Measurements from ENCODE around the gene SPARC.

The SPARC gene

GRCh38 chr5:151679421-151680155 lies 7.1 kb downstream of the SPARC start:
- no peak overlapping the region for H3K4me3 ChIP-seq (ENCODE audit: low read length)
- no peaks in the 10 kb centered on the region for H3K27me3 ChIP-seq (ENCODE audit: low read depth, low read length)
- no peaks in the 10 kb centered on the region for H3K79me2 ChIP-seq (ENCODE audit: low read length)
- no peak overlapping the region for H3K4me2 ChIP-seq (ENCODE audit: low read length)
- no peak overlapping the region for H3K27ac ChIP-seq (ENCODE audit: low read length)
- H4K20me1 ChIP-seq (ENCODE audit: insufficient read depth, low read length): no peaks in the 10 kb centered on the region
- no peak for TF ChIP-seq CTCF (IDR thresholded peaks at IDR 0.05; ENCODE audit: low read depth, low read length)
- TF ChIP-seq EZH2phosphoT487 (IDR thresholded peaks at IDR 0.05; ENCODE audit: low read depth): no peak
- H3K4me1 ChIP-seq (ENCODE audit: low read length): no peaks in the 10 kb centered on the region
- no peaks in the 10 kb centered on the region for H3K36me3 ChIP-seq (replicated peaks; ENCODE audit: low read depth, low read length)
- H3K9ac ChIP-seq (ENCODE audit: low read length): no peak overlapping the region
- H2AFZ ChIP-seq (ENCODE audit: low read depth, low read length): no peak overlapping the region
- H3K9me3 ChIP-seq (ENCODE audit: insufficient read depth, low read length): no peaks in the 10 kb centered on the region

- no peak overlapping the region for H3K4me3 ChIP-seq (ENCODE audit: low read length)
- no peak overlapping the region for H3K9ac ChIP-seq (ENCODE audit: low read length)
- no peaks in the 10 kb centered on the region for H3K9me3 ChIP-seq (ENCODE audit: insufficient read depth, low read length)
- no peak for TF ChIP-seq CTCF (IDR thresholded peaks at IDR 0.05; ENCODE audit: low read depth, low read length)
- no peak for TF ChIP-seq EZH2phosphoT487 (IDR thresholded peaks at IDR 0.05; ENCODE audit: low read depth)
- no peaks in the 10 kb centered on the region for H3K27me3 ChIP-seq (ENCODE audit: low read depth, low read length)
- H3K4me2 ChIP-seq (ENCODE audit: low read length): no peak overlapping the region
- no peaks in the 10 kb centered on the region for H3K4me1 ChIP-seq (ENCODE audit: low read length)
- H3K79me2 ChIP-seq (ENCODE audit: low read length): no peaks in the 10 kb centered on the region
- no peaks in the 10 kb centered on the region for H3K36me3 ChIP-seq (replicated peaks; ENCODE audit: low read depth, low read length)
- no peak overlapping the region for H2AFZ ChIP-seq (ENCODE audit: low read depth, low read length)
- no peak overlapping the region for H3K27ac ChIP-seq (ENCODE audit: low read length)
- no peaks in the 10 kb centered on the region for H4K20me1 ChIP-seq (ENCODE audit: insufficient read depth, low read length)
Measured at GRCh38 chr5:151678713-151679112, 8.0 kb downstream of the SPARC start.

GRCh38 chr5:151677776-151678545 lies 8.8 kb downstream of the SPARC start:
- no peak overlapping the region for H3K4me2 ChIP-seq (ENCODE audit: low read length)
- H3K9ac ChIP-seq (ENCODE audit: low read length): no peak overlapping the region
- no peak overlapping the region for H2AFZ ChIP-seq (ENCODE audit: low read depth, low read length)
- no peak overlapping the region for H3K4me3 ChIP-seq (ENCODE audit: low read length)
- TF ChIP-seq CTCF (IDR thresholded peaks at IDR 0.05; ENCODE audit: low read depth, low read length) (no peak), EZH2phosphoT487 (IDR thresholded peaks at IDR 0.05; ENCODE audit: low read depth) (no peak)
- H3K4me1 ChIP-seq (ENCODE audit: low read length): peaks cover 1% of the 10 kb centered on the region
- no peaks in the 10 kb centered on the region for H3K9me3 ChIP-seq (ENCODE audit: insufficient read depth, low read length)
- no peaks in the 10 kb centered on the region for H3K36me3 ChIP-seq (replicated peaks; ENCODE audit: low read depth, low read length)
- H4K20me1 ChIP-seq (ENCODE audit: insufficient read depth, low read length): no peaks in the 10 kb centered on the region
- no peaks in the 10 kb centered on the region for H3K27me3 ChIP-seq (ENCODE audit: low read depth, low read length)
- H3K27ac ChIP-seq (ENCODE audit: low read length): no peak overlapping the region
- no peaks in the 10 kb centered on the region for H3K79me2 ChIP-seq (ENCODE audit: low read length)

GRCh38 chr5:151676719-151677118 lies 10.0 kb downstream of the SPARC start:
- Histone ChIP-seq H3K4me2 (ENCODE audit: low read length) (no peak overlapping the region), H3K4me3 (ENCODE audit: low read length) (no peak overlapping the region), H3K36me3 (replicated peaks; ENCODE audit: low read depth, low read length) (no peaks in the 10 kb centered on the region), H2AFZ (ENCODE audit: low read depth, low read length) (no peak overlapping the region), H3K4me1 (ENCODE audit: low read length) (peaks cover 10% of the 10 kb centered on the region), H3K9ac (ENCODE audit: low read length) (no peak overlapping the region), H3K27ac (ENCODE audit: low read length) (no peak overlapping the region), H4K20me1 (ENCODE audit: insufficient read depth, low read length) (no peaks in the 10 kb centered on the region), H3K79me2 (ENCODE audit: low read length) (no peaks in the 10 kb centered on the region), H3K9me3 (ENCODE audit: insufficient read depth, low read length) (no peaks in the 10 kb centered on the region), H3K27me3 (ENCODE audit: low read depth, low read length) (no peaks in the 10 kb centered on the region)
- TF ChIP-seq EZH2phosphoT487 (IDR thresholded peaks at IDR 0.05; ENCODE audit: low read depth) (no peak), CTCF (IDR thresholded peaks at IDR 0.05; ENCODE audit: low read depth, low read length) (no peak)

Measured in OCI-LY3 (cell line).